Measurements from ENCODE around the gene P3R3URF.

P3R3URF gene

DNA sequence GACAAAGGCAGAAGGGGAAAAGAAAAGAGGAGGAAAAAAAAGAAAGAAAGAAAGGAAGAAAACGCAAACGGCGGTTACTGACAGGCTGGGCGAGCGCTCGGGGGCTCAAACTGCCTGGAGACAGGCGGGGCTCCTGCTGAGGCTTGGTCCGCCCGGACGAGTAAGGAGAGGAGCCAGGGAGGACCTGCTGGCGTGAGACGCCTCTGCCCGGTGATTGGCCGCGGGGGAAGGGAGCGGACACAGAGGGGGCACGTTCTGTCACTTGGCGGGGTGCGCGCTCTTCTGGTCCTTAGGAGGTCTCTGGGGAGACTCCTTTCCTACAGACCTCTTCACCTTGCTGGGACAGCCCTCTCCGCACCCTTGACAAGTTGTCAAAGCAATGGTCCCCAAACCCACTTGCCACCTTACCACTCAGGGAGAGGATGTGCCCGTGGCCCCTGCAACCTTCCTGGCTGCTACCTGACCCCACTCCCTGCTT lies 43.1 kb downstream of the P3R3URF start:
- ChIA-PET POLR2A (no interaction called here), CTCF (no interaction called here)
- TF ChIP-seq CTCF (IDR thresholded peaks at IDR 0.05; ENCODE audit: control extremely low read depth, extremely low read depth, low read depth, missing control alignments): no peak
- peak; percentile 78 for DNase-seq (ENCODE audit: extremely low spot score)

- peak; percentile 97 for DNase-seq (ENCODE audit: extremely low spot score)
- POLR2A ChIA-PET: interaction anchor here (0.5 to 1.7 kb wide), 23 partner anchors 9 to 1305 kb away, joined by 3 to 21 read pairs (median 4); partner anchors contain the start of genes FOXD2 and GPBP1L1
- no peak for TF ChIP-seq CTCF (IDR thresholded peaks at IDR 0.05; ENCODE audit: control extremely low read depth, extremely low read depth, low read depth, missing control alignments)
- CTCF ChIA-PET: interaction anchor here (0.9 to 1.2 kb wide), 3 partner anchors 22 to 91 kb away, joined by 3 to 4 read pairs (median 3); no protein-coding TSS in a partner anchor
Observed at GRCh38 chr1:46132529-46133180, 43.6 kb downstream of the P3R3URF start, which contains the start of gene PIK3R3. TSS of gene PIK3R3 (minus strand) at chr1:46132629. CDS start at chr1:46131952, 677 bp downstream.

DNA sequence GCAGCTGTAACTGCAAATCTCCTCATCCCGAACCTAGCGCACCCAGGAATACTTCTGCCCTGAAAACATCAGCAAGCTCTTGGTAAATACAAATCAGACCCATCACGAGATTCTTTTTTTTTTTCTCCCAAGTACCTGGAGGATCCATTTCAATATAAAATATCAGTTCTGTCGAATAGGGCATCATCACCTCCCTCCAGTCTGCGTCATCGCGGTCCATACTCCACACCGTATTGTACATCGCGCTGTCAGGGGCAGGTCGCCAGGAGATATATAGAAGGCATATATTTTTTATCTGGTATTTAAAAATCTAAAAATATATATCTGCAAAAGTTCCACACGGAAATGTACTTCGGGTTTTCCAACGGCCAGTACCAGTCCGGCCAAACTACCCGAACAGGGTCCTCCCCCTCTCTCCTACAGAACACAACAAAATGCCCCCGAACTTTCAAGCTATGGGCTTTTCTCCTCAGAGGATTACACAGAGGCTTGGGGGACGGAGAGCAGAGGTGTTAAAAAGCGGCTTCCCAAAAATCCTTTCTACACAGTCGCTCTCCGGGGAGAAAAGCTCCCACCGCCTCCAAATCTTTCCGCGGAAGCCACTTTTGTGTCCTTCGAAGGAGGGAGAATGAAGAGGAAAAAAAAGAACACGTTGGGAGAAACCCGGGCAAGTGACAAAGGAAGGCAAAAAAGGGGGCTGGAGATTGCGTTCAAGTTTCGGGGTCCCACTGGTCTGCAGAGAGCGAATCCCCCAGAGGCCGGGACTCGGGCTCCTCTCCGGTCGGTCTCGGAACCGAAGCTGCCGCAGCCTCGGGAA lies 44.4 kb downstream of the P3R3URF start:
- no peak for DNase-seq (ENCODE audit: extremely low spot score)
- ChIA-PET CTCF (interaction anchor here (0.6 to 1.2 kb wide), 6 partner anchors 12 to 92 kb away, joined by 3 to 4 read pairs (median 3); no protein-coding TSS in a partner anchor), POLR2A (interaction anchor here (0.5 to 1.7 kb wide), 23 partner anchors 9 to 1306 kb away, joined by 3 to 21 read pairs (median 4); partner anchors contain the start of genes FOXD2 and GPBP1L1)
- TF ChIP-seq CTCF (IDR thresholded peaks at IDR 0.05; ENCODE audit: control extremely low read depth, extremely low read depth, low read depth, missing control alignments): no peak

DNA sequence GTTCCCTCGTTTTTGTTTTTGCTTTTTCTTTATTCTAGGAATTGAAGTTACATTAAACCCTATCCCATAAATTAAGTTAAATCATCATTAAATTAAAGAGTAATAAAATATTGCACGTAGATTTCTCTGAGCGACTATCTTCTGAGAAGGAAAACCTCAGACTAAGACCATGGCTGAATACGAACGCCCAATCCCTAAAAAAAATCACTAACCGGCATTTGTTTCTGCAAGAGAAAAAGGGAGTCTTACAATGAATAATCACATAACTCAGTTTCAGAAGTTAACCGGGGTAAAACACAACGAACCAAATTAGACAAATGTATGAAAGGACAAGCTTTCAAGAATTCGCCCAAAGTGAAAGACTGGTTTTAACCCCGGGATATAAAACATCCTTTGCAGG lies 45.2 kb downstream of the P3R3URF start:
- POLR2A ChIA-PET: interaction anchor here (0.6 to 1.7 kb wide), 4 partner anchors 8 to 1322 kb away, joined by 3 to 21 read pairs (median 8); no protein-coding TSS in a partner anchor
- TF ChIP-seq CTCF (IDR thresholded peaks at IDR 0.05; ENCODE audit: control extremely low read depth, extremely low read depth, low read depth, missing control alignments): no peak
- no peak for DNase-seq (ENCODE audit: extremely low spot score)

DNA sequence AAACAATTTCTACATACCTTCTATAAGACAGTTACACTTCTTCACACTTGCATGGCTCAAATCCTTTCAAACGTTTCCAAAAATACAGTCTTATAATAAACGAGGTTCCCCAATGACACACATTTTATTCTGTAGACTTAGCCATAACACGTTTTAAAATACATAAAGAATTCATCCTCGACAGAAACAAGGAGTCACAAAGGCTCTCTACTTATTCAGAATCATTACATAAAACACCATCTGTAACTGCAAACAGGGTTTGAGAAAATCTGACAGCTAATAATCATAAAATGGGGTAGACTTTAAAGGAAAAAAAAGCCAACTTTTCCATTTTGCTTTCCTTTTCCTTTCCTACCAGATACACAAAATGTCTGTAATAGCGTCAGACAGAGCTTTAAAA lies 45.7 kb downstream of the P3R3URF start:
- DNase-seq (ENCODE audit: extremely low spot score): no peak
- CTCF ChIA-PET: interaction anchor here (1.0 to 1.4 kb wide), 3 partner anchors 10 to 93 kb away, joined by 3 to 4 read pairs (median 4); no protein-coding TSS in a partner anchor
- POLR2A ChIA-PET: interaction anchor here (0.6 to 1.0 kb wide), 3 partner anchors 114 to 1322 kb away, joined by 3 to 11 read pairs (median 3); no protein-coding TSS in a partner anchor
- TF ChIP-seq CTCF (IDR thresholded peaks at IDR 0.05; ENCODE audit: control extremely low read depth, extremely low read depth, low read depth, missing control alignments): no peak

More for the DNA sequence above, 45.2 kb downstream of the P3R3URF start:
- CTCF ChIA-PET: interaction anchor here (0.6 to 1.1 kb wide), 4 partner anchors 11 to 94 kb away, joined by 3 to 4 read pairs (median 3); no protein-coding TSS in a partner anchor

DNA sequence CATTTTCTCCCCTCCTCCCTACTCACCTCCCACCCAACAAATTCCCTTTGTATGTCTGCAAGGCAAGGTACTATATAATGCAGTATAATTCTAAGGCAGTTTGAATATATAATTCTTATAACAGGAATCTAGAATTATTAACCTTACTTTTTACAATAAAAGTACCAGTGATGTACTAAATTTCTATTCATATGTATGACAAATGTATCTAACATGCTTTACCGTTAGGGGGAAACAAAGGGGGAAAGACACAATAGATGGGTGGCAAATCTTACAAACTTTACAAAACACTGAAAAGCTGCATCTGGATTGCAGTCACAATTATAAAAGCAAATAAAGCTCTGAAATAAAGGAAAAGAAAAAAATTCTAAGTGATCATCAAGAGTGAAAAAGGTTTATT lies 46.2 kb downstream of the P3R3URF start:
- ChIA-PET CTCF (interaction anchor here (1.1 to 3.6 kb wide), 3 partner anchors 13 to 93 kb away, joined by 4 to 12 read pairs (median 4); no protein-coding TSS in a partner anchor), POLR2A (interaction anchor here (0.7 to 1.0 kb wide), 2 partner anchors 547 to 1321 kb away, joined by 3 read pairs; no protein-coding TSS in a partner anchor)
- TF ChIP-seq CTCF (IDR thresholded peaks at IDR 0.05; ENCODE audit: control extremely low read depth, extremely low read depth, low read depth, missing control alignments): no peak
- no peak for DNase-seq (ENCODE audit: extremely low spot score)

Measured in GM10248 (cell line).